GM18867 (cell line): ENCODE data around the gene PFKL.
"Not testable (repeated sequence)": the region's sequence is repeated elsewhere in the genome, so short reads cannot be mapped to it uniquely, and the experiment has no call there.

Experiments
- ATAC-seq: cut with Tn5 transposase; IDR thresholded peaks from one replicate; pipeline ENCODE4 v1.9.1; 2021; ENCODE audit warnings: mild to moderate bottlenecking, moderate library complexity; ENCODE audit not compliant: unreplicated experiment

Gene PFKL

DNA sequence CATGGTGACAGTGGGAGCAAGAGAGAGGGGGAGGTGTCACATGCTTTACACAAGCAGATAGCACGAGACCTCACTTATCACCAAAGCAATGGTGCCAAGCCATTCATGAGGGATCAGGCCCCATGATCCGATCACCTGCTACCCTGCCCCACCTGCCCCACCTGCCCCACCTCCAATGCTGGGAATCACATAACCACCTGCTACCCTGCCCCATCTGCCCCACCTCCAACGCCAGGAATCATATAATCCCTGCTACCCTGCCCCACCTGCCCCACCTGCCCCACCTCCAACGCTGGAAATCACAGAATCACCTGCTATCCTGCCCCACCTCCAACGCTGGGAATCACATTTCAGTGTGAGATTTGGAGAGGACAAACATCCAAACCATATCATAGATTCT is 24.8 kb upstream of the PFKL start:
- ATAC-seq, result no peak

GRCh38 chr21:44279354-44280260 is 20.2 kb upstream of the PFKL start:
- no peak for ATAC-seq

DNA sequence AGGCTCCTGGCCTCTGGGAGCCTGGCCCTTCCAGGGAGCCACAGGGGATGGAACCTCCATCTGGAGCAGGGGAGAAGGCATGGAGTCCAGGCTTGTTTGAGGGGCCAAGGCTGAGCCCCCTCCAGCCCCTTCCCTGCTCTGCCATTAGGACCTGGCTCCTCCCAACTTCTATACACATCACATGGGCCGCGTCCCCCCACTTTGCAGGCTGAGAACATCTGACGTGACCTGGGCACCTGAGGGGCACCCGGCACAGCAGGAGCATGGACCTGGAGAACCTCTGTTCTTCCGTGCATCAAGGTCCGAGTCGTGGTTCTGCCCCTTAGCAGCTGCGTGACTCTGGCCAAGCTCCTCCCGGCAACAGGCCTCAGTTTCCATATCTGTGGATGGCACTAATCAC is 18.1 kb upstream of the PFKL start:
- ATAC-seq, result no peak

DNA sequence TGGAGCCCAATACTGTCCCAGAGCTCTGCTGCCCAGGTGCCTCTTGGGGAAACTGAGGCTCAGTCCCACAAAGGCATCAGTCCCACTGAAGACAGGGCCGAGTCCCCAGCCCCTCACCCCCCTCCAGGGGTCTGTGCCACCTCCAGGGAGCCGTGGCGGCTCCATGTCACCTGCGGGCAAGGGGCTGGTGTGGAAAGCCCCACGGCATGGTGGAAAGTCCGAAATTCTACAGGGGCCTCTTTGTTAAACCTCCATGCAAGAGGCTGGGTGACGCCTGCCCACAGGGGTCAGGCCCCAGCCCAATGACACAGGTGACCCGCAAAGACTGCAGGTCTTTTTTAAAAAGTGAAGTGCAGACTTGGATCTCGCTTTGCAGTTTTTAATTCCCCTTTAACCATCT is 17.5 kb upstream of the PFKL start:
- no peak for ATAC-seq

GRCh38 chr21:44283211-44283785 is 16.6 kb upstream of the PFKL start:
- not testable (repeated sequence) for ATAC-seq

DNA sequence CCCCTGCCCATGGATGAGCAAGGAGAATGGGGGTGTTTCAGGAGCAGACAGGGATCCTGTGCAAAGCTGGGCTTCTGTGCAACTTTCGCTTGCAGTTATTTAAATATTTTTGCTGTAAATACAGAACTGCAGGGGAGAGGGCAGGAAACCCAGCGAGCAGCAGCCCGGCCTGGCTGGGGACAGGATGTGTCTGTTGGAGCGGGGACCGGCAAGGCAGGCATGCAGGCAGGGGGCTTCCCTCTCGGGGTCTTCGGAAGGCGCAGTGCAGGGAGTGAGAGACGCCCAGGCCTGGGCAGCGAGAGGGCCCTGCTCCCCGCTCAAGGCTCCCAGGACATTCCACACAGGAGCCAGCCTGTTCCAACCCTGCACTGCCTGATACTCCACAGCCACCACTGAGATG is 15.9 kb upstream of the PFKL start:
- ATAC-seq, result no peak

DNA sequence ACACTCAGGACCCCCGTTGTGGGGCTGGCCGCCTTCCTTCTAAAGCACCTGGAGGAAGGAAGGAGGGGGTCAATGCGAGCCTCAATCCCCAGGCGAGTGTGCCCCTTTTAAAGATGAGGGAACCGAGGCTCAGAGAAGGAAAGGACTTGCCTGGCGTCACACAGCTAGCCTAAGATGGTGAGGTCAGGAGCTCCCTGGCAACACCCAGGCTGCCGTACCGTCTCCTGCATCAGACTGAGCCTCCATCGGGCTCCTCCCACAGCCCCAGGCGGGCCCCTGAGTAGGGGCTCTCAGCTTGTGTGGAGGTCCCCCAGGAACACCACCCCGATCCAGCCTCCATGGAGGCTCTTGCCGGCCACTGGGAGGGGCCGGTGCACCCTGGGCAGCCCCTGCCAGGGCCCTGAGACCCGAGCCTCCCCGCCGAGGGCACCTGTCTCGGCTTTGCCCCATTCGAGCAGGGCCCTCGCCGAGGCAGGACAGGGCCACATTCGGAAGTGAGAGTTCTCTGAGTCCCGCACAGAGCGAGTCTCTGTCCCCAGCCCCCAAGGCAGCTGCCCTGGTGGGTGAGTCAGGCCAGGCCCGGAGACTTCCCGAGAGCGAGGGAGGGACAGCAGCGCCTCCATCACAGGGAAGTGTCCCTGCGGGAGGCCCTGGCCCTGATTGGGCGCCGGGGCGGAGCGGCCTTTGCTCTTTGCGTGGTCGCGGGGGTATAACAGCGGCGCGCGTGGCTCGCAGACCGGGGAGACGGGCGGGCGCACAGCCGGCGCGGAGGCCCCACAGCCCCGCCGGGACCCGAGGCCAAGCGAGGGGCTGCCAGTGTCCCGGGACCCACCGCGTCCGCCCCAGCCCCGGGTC is 14.5 kb upstream of the PFKL start, which contains the start of gene AIRE:
AIRE (plus strand) TSS at position 739 of the 855 bp plus-strand sequence. CDS start 131 bp downstream, outside the sequence.
- no peak for ATAC-seq

- no peak for ATAC-seq
Observed at GRCh38 chr21:44286086-44286715, 13.7 kb upstream of the PFKL start.

DNA sequence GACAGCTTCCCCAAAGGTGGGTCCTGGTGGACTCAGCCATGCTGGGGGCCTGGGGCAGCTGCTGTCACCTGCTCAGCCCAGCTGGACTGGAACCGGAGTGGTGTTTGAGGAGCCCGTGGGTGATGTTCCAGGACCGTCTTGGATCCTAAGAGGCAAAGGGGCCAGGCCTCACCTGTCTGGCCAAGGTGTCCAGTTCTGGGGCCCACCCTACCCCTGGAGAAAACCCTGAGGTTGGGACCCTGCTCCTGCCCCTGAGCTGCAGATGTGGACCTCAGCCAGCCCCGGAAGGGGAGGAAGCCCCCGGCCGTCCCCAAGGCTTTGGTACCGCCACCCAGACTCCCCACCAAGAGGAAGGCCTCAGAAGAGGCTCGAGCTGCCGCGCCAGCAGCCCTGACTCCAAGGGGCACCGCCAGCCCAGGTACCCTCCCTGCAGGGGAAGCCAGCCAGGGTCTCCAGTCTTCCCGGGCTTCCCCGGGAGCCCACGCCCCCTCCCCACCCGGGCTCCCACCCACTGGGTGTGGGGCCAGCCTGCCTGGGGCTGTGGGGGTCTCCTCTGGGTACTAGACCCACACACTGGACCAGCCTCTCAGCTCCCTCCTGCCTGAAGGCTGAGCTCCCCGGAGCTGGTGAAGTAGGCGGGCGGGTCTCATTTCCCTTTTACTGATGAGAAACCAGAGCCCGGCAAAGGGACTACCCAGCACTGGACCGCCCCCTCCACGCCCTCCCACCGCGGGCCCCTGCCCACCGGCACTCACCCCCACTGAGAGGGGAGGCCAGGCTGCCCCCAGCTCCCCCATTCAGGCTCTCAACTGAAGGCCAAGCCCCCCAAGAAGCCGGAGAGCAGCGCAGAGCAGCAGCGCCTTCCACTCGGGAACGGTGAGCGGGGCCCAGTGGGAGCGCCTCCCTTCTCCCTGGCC is 12.9 kb upstream of the PFKL start:
- ATAC-seq, result no peak

DNA sequence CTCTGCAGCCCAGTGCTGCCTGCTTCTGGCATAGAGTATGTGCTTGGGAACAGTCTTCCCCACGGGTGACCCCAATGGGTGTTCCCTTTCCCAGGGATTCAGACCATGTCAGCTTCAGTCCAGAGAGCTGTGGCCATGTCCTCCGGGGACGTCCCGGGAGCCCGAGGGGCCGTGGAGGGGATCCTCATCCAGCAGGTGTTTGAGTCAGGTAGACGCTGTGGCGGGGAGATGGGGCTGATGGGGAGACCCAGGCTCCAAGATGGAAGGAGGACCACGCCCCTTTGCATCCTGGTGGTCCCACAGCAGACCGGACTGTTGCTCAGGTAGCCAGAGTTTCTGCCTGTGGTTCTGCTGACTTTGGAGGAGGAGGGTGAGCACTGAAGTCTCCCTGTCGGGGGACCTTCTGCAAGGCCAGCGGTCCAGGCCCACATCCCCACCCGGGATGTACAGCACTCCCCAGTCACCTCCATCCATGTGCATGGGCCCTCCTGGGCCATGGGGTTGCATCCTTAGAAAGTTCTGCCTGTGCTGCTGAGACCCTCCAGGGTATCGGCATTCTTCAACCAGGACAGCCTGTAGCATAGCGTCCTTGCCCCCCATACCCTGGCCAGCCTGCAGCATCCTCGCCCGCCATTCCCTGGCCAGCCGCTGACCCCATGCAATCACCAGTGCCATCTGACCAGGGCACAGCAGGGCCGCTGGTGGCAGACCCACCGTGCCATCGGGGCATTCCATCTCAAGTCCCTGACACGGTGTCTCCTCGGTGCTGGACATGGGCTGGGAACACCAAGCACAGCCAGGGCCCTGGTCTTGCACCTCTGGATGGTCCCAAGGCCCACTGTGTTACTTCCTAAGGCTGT is 11.4 kb upstream of the PFKL start:
- ATAC-seq, result no peak

GRCh38 chr21:44289381-44290010 is 10.4 kb upstream of the PFKL start:
- no peak for ATAC-seq

GRCh38 chr21:44290327-44291077 is 9.4 kb upstream of the PFKL start:
- no peak for ATAC-seq

DNA sequence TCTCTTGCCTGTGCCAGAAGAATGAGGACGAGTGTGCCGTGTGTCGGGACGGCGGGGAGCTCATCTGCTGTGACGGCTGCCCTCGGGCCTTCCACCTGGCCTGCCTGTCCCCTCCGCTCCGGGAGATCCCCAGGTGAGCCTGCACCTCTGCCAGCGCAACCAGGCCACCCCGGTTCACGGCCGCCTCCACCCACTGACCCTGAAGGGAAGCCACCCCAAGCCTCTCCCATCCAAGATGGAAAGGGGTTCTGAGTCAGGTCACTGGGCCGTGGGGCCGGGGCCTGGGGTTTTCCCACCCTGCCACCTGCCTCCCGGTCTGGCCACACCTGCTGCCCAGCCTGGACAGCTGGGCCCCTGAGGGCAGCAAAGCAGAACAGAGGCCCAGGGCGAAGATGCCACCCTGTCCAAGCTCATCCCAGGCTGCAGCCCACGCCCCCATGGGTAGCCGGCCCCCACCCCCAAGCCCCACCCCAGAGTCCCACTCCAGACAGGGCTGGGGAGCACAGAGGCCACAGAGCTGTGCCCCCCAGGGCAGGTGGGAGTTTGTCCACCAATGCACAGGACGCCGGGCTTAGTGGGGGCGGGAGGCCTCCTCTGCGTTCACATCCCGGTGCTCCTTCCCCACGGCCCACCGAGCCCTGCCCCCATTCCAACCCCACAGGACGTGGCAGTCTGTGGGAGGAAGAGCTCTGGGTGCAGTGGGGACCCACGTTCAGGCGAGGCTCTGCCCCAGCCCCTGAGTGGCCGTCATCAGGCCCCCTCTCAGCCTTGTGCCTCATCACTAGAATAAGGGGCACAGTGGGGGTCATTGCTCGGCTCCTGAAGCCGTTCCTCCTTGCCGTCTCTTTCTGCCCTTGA is 8.5 kb upstream of the PFKL start:
- no peak for ATAC-seq

- ATAC-seq, result no peak
Observed at GRCh38 chr21:44291936-44292811, 7.7 kb upstream of the PFKL start.

GRCh38 chr21:44292812-44293195 is 7.0 kb upstream of the PFKL start:
- ATAC-seq, result no peak
